HL-60 (cell line): Measurements from ENCODE around the gene FAM204A.

ENCODE experiments used
- DNase-seq, 2 experiments: peaks; one replicate each; pipeline ENCODE4 v3.0.0-alpha.2; 2010 to 2020; ENCODE audit warnings: low read depth in 1 of 2, low spot score in 1 of 2
- H3K27ac ChIP-seq: fragments of 250-450 bp; sonication (Bioruptor Pico); replicated peaks from 2 replicates; pipeline ENCODE4 v1.5.1; 2020; ENCODE audit warnings: mild to moderate bottlenecking, moderate library complexity
- H3K27me3 ChIP-seq: fragments of 250-450 bp; sonication (Bioruptor Pico); 2 replicates; pipeline ENCODE4 v1.5.1; 2021; ENCODE audit warnings: mild to moderate bottlenecking, moderate library complexity; ENCODE audit not compliant: insufficient read depth, poor library complexity, severe bottlenecking
- H3K4me3 ChIP-seq: replicated peaks from 2 replicates; pipeline ENCODE4 v1.5.1; 2011; ENCODE audit warnings: mild to moderate bottlenecking, control low read depth, low read length; ENCODE audit not compliant: insufficient read depth
- GABPA ChIP-seq: IDR thresholded peaks from 2 replicates; pipeline ENCODE4 v1.6.1; 2012; ENCODE audit warnings: low read depth
- POLR2AphosphoS5 ChIP-seq: IDR thresholded peaks from 2 replicates; pipeline ENCODE4 v1.6.1; 2012; ENCODE audit warnings: low read depth
- SPI1 ChIP-seq: IDR thresholded peaks from 2 replicates; pipeline ENCODE4 v1.6.1; 2012; ENCODE audit warnings: low read depth, mild to moderate bottlenecking, borderline replicate concordance
- TF ChIP-seq, protein P1 (sequence below): IDR thresholded peaks from one replicate; pipeline ENCODE4 v1.5.1; 2011; ENCODE audit warnings: low read length, control low read depth, inconsistent platforms; ENCODE audit not compliant: insufficient read depth
- TF ChIP-seq, protein P2 (sequence below): IDR thresholded peaks from 2 replicates; pipeline ENCODE4 v1.6.1; 2012; ENCODE audit warnings: low read depth; ENCODE audit not compliant: insufficient replicate concordance

FAM204A gene

DNA sequence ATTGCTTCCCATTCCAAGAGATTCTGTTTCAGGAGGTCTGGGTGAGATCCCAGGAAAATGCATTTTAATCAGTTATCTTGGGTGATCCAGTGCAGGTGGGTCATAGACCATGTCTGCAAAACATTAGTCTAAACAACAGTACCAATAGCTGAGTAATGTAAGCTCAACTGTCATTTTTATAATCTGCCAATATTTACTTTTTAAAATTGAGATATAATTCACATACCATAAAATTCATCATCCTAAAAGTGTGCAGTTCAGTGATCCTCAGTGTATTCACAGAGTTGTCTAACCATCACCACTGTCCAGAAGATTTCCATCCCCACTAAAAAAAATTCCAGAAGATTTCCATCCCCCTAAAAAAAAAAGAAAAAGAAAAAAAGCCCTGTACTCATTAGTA lies 51.0 kb downstream of the FAM204A start:
- Histone ChIP-seq H3K4me3 (no peak overlapping the region), H3K27me3 (no peaks in the 10 kb centered on the region), H3K27ac (no peak overlapping the region)
- DNase-seq, result no peak
- TF ChIP-seq POLR2AphosphoS5, result no peak
- TF ChIP-seq SPI1, result no peak
- TF ChIP-seq, protein P1, sequence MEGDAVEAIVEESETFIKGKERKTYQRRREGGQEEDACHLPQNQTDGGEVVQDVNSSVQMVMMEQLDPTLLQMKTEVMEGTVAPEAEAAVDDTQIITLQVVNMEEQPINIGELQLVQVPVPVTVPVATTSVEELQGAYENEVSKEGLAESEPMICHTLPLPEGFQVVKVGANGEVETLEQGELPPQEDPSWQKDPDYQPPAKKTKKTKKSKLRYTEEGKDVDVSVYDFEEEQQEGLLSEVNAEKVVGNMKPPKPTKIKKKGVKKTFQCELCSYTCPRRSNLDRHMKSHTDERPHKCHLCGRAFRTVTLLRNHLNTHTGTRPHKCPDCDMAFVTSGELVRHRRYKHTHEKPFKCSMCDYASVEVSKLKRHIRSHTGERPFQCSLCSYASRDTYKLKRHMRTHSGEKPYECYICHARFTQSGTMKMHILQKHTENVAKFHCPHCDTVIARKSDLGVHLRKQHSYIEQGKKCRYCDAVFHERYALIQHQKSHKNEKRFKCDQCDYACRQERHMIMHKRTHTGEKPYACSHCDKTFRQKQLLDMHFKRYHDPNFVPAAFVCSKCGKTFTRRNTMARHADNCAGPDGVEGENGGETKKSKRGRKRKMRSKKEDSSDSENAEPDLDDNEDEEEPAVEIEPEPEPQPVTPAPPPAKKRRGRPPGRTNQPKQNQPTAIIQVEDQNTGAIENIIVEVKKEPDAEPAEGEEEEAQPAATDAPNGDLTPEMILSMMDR, result no peak
- TF ChIP-seq, protein P2, sequence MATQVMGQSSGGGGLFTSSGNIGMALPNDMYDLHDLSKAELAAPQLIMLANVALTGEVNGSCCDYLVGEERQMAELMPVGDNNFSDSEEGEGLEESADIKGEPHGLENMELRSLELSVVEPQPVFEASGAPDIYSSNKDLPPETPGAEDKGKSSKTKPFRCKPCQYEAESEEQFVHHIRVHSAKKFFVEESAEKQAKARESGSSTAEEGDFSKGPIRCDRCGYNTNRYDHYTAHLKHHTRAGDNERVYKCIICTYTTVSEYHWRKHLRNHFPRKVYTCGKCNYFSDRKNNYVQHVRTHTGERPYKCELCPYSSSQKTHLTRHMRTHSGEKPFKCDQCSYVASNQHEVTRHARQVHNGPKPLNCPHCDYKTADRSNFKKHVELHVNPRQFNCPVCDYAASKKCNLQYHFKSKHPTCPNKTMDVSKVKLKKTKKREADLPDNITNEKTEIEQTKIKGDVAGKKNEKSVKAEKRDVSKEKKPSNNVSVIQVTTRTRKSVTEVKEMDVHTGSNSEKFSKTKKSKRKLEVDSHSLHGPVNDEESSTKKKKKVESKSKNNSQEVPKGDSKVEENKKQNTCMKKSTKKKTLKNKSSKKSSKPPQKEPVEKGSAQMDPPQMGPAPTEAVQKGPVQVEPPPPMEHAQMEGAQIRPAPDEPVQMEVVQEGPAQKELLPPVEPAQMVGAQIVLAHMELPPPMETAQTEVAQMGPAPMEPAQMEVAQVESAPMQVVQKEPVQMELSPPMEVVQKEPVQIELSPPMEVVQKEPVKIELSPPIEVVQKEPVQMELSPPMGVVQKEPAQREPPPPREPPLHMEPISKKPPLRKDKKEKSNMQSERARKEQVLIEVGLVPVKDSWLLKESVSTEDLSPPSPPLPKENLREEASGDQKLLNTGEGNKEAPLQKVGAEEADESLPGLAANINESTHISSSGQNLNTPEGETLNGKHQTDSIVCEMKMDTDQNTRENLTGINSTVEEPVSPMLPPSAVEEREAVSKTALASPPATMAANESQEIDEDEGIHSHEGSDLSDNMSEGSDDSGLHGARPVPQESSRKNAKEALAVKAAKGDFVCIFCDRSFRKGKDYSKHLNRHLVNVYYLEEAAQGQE, result no peak
- TF ChIP-seq GABPA, result no peak

DNA sequence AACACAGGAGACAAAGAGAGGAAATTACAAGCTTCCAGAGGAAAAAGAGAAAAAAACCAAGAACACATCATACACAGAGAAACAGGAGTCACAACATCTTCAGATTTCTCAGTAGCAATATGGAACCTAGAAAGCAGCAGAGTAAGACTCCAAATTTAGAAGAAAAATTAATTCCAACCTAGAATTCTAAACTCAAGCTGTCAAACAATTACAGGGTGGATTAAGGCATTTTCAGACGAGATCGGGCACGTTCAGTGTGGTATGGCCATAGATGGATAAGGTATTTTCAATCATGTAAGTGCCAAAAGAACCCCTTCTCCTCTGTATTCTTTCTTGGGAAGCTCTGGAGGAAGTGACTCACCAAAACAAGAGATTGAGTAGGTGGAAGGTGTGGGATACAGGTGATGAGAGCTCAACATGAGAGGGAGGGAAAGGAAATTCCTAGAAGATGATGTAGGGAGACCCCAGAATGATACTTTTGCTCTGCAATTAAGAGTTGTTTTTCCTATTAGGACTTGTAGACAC lies 51.6 kb downstream of the FAM204A start:
- Histone ChIP-seq H3K4me3 (no peak overlapping the region), H3K27ac (no peak overlapping the region), H3K27me3 (no peaks in the 10 kb centered on the region)
- TF ChIP-seq POLR2AphosphoS5 (no peak), GABPA (no peak), SPI1 (no peak)
- TF ChIP-seq, protein P1, result no peak
- TF ChIP-seq, protein P2, result no peak
- DNase-seq, result no peak

DNA sequence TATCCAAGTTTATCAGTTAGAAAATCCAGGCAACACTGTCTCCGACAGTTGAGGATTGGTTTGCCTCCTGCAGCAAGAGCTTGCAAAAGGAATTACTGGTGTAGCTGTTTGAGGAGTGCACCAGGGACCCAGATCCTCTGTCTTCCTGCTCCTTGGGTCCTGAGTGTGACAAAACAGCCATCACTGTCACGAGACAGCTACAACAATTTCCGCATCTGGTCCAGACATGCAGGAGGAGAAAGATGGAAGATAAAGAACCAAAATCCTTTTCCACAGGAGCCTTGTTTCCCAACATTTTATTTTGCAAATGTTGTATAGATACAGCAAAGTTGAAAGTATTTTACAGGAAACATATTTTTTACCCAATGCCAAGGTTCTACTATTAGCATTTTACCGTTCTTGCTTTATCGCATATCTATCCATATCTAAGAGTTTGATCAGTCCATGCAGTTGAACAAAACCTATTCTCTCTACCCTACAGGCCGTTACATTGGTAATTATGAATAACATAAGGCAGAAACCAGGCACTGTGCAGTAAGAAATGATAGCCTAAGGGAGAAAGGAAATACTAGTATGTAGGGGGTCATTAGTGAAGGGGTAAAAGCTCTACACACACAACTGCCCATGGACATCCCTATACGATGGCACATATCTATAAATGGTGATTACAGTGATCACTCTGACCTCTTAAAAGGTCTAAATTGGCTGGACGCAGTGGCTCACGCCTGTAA lies 54.9 kb downstream of the FAM204A start:
- TF ChIP-seq SPI1, result no peak
- TF ChIP-seq, protein P1, result no peak
- no peak for TF ChIP-seq GABPA
- TF ChIP-seq POLR2AphosphoS5, result no peak
- TF ChIP-seq, protein P2, result no peak
- Histone ChIP-seq H3K27me3 (no peaks in the 10 kb centered on the region), H3K27ac (no peak overlapping the region), H3K4me3 (no peak overlapping the region)
- no peak for DNase-seq
